NCI-H510A (cell line): ENCODE results near the gene HS2ST1.
"Not testable (repeated sequence)": the region's sequence is repeated elsewhere in the genome, so short reads cannot be mapped to it uniquely, and the experiment has no call there.

ENCODE experiments used
- DNase-seq: peaks from one replicate; lab custom pipeline; 2025; lab: John Stamatoyannopoulos, UW

The HS2ST1 gene

GRCh38 chr1:87066708-87067107 lies 152.3 kb downstream of the HS2ST1 start:
- DNase-seq, result not testable (repeated sequence)

- no peak for DNase-seq
Observed at GRCh38 chr1:87072411-87072810, 158.0 kb downstream of the HS2ST1 start.

GRCh38 chr1:87072904-87073303 lies 158.5 kb downstream of the HS2ST1 start:
- no peak for DNase-seq

- no peak for DNase-seq
Observed at GRCh38 chr1:87074001-87074795, 159.8 kb downstream of the HS2ST1 start.

GRCh38 chr1:87077959-87078639 lies 163.7 kb downstream of the HS2ST1 start:
- DNase-seq, result no peak

GRCh38 chr1:87084244-87084836 lies 169.9 kb downstream of the HS2ST1 start:
- no peak for DNase-seq

GRCh38 chr1:87086120-87086519 lies 171.7 kb downstream of the HS2ST1 start:
- DNase-seq, result no peak

GRCh38 chr1:87089070-87089736 lies 174.8 kb downstream of the HS2ST1 start:
- no peak for DNase-seq

- no peak for DNase-seq
Observed at GRCh38 chr1:87089823-87090222, 175.4 kb downstream of the HS2ST1 start.

GRCh38 chr1:87091425-87091824 lies 177.0 kb downstream of the HS2ST1 start:
- DNase-seq, result no peak

- DNase-seq, result no peak
Observed at GRCh38 chr1:87092846-87093245, 178.4 kb downstream of the HS2ST1 start.

GRCh38 chr1:87093286-87093685 lies 178.9 kb downstream of the HS2ST1 start:
- no peak for DNase-seq

- no peak for DNase-seq
Observed at GRCh38 chr1:87094238-87094637, 179.8 kb downstream of the HS2ST1 start.

- DNase-seq, result no peak
Observed at GRCh38 chr1:87100271-87100670, 185.8 kb downstream of the HS2ST1 start.

GRCh38 chr1:87103074-87103473 lies 188.6 kb downstream of the HS2ST1 start:
- peak; percentile 12 for DNase-seq

GRCh38 chr1:87104140-87104539 lies 189.7 kb downstream of the HS2ST1 start:
- no peak for DNase-seq

GRCh38 chr1:87104945-87105344 lies 190.5 kb downstream of the HS2ST1 start:
- DNase-seq, result no peak

- DNase-seq, result no peak
Observed at GRCh38 chr1:87106144-87106543, 191.7 kb downstream of the HS2ST1 start.

- no peak for DNase-seq
Observed at GRCh38 chr1:87106867-87107266, 192.4 kb downstream of the HS2ST1 start.

GRCh38 chr1:87108228-87108627 lies 193.8 kb downstream of the HS2ST1 start:
- DNase-seq, result no peak

- no peak for DNase-seq
Observed at GRCh38 chr1:87108814-87109411, 194.5 kb downstream of the HS2ST1 start.
